Measurements from ENCODE around the gene KCNMB2. TPM values are rescaled to one million over a fixed set of nuclear protein-coding genes. Genes with fewer than 3 reads are reported as not detected.

The KCNMB2 gene
- total RNA-seq, 4 donors from 2014 or later: not detected

DNA sequence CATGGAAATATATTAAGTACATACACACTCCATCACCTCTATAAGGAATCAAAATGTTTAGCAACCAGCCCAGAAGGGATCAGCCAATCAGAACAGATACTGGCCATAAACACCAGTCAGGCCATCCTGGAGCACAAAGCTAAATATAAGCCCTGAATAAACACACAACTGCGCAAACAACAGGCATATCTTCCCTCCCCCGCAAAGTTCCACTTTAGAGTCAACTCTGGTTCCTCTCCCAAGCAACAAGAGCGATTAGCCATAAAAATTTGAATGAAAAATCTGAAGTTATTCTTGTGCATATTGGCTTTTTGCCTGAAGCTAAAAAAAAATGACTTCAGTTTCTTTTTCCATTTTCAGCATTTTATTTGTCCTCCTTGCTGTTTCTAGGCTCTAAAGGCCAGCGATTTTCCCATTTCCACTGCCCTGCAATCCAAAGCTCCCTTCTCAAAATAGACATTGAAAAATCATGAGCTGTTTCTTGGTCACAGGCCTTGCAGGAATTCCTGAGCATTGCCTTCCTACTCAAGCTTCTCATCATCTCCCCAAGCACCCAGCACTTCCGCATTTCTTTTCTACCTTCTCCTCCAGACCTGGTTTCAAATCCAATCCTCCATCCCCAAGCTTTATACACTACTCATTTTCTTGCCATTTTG is 287.5 kb downstream of the KCNMB2 start:
- no peaks in the 10 kb centered on the region for H3K27me3 ChIP-seq
- H3K36me3 ChIP-seq: no peaks in the 10 kb centered on the region
- H3K27ac ChIP-seq: peak overlapping the region in 3 of 4 donors; percentile 24 to 81 (median 52)
- H3K9me3 ChIP-seq: no peaks in the 10 kb centered on the region
- WGBS, 2 donors: 22 to 28% methylated on average over 5 of the region's 5 CpGs
- H3K4me3 ChIP-seq: no peak overlapping the region
- TF ChIP-seq POLR2A (IDR thresholded peaks at IDR 0.05) (no peak), CTCF (IDR thresholded peaks at IDR 0.05) (no peak), EP300 (IDR thresholded peaks at IDR 0.05) (no peak)
- DNase-seq (ENCODE audit: low spot score in 2 of 2): no peak
- H3K4me1 ChIP-seq: peaks cover 0 to 14% (median 6%) of the 10 kb centered on the region in 4 donors

DNA sequence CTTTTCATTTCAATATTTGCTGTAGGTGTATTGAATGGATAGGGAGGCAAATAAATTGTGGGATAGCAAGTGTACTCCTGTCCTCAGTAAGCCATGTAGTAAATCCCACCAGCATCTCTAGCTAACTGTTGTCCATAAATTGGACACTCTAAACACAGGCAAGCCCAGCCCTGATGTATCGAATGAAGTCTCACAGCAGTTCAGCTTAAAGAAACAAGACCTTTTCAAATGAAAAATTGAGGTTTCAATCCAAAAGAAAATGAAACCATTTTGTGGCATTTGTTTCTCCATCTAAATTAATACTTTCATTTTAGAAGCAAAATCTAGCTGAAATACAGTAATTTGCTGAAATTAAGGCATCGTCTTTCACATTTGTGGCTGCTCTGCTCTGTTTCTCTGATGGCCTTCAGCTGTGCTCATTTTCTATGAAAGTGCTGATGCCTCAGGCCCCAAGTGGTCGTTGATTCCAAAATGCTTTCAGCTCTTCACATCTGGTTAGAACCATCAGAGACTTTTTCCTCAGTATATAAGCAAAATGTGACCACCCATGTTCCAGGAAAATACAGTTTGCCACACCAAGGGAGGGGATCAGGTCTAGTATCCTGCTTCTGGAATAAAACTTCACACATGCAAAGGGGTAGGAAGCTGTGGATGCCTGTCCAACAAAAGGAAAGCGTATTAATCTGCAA is 290.3 kb downstream of the KCNMB2 start:
- peaks cover 0 to 14% (median 6%) of the 10 kb centered on the region in 4 donors for H3K4me1 ChIP-seq
- 59 to 66% methylated on average over 4 of the region's 4 CpGs for WGBS, 2 donors
- no peaks in the 10 kb centered on the region for H3K36me3 ChIP-seq
- no peak overlapping the region for H3K4me3 ChIP-seq
- H3K27me3 ChIP-seq: no peaks in the 10 kb centered on the region
- no peak for DNase-seq (ENCODE audit: low spot score in 2 of 2)
- no peak for TF ChIP-seq CTCF (IDR thresholded peaks at IDR 0.05)
- TF ChIP-seq POLR2A (IDR thresholded peaks at IDR 0.05): no peak
- H3K9me3 ChIP-seq: no peaks in the 10 kb centered on the region
- H3K27ac ChIP-seq: no peak overlapping the region

DNA sequence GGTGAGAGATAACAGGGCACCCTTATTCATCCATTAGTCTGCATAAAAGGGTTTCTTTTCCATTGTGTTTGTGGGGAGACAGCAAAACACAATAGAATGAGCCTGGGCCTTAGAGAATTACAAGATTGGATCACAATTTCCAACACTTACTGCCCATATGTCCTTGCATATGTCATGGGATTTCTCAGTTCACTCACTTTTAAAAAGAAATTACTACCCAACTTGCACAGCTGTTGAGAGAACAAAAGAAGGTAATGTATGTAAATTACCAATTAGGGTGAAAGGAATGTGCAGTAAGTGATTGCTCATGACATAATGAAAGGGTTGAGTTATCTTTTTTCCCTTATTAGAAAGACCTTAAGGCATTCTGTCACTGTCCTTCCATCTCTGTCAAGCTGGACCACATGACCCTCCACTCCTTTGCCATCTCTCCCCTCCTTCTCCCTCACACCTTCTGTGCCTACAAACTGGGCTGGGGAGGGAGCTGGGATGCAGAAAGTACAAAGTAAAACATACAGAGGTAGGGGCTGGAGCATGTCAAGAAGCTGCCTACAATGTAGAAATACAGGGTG is 291.1 kb downstream of the KCNMB2 start:
- Histone ChIP-seq H3K27me3 (no peaks in the 10 kb centered on the region), H3K4me3 (no peak overlapping the region), H3K4me1 (peaks cover 0 to 14% (median 6%) of the 10 kb centered on the region in 4 donors), H3K9me3 (no peaks in the 10 kb centered on the region), H3K27ac (no peak overlapping the region), H3K36me3 (no peaks in the 10 kb centered on the region)
- no peak for TF ChIP-seq EP300 (IDR thresholded peaks at IDR 0.05)
- TF ChIP-seq POLR2A (IDR thresholded peaks at IDR 0.05): no peak
- TF ChIP-seq CTCF (IDR thresholded peaks at IDR 0.05): no peak
- DNase-seq (ENCODE audit: low spot score in 2 of 2): no peak

DNA sequence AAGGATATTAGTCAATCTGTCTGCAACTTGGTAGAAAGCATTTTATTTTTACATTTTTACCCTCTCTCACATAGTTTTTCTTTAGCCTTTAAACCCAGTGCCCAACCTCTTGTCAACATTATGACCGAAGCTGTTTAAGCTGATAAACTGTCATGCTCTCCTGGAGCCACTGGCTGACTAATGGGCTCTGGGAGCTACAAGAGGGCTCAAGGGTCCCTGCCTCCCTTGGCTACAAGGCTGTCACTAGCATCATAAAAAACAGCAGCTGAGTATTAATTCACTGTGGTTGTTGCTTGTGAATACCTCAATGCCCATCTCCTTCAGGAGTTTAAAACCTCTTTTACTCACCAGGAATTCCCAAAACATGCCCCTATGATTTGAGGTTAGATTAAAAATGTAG is 297.5 kb downstream of the KCNMB2 start:
- Histone ChIP-seq H3K4me1 (no peaks in the 10 kb centered on the region), H3K4me3 (no peak overlapping the region), H3K27ac (no peak overlapping the region), H3K9me3 (no peaks in the 10 kb centered on the region), H3K36me3 (no peaks in the 10 kb centered on the region), H3K27me3 (no peaks in the 10 kb centered on the region)
- TF ChIP-seq POLR2A (IDR thresholded peaks at IDR 0.05) (no peak), EP300 (IDR thresholded peaks at IDR 0.05) (no peak), CTCF (IDR thresholded peaks at IDR 0.05) (no peak)
- DNase-seq (ENCODE audit: low spot score in 2 of 2): no peak
- WGBS, 2 donors: 81 to 100% methylated on average over 1 of the region's 1 CpG

DNA sequence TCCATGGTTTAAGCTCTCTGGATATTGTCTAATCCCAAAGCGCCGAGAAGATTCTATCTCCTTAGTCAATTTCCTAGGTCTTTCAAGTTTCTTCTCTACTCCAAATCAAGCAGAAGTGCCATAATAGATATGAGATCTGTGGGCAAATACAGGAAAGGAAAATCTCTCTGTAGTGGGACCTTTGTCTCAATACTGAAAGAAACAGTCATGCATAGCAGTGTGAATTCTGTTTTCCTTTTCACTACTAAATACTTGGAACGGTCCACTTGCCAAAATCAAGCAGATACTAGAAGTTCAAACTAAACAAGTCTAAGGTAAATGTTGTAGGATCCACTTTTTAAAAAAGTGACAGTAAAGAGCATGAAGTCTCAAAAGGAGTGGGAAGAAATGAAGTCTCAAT is 298.8 kb downstream of the KCNMB2 start:
- 92 to 95% methylated on average over 3 of the region's 3 CpGs for WGBS, 2 donors
- no peak for TF ChIP-seq POLR2A (IDR thresholded peaks at IDR 0.05)
- TF ChIP-seq CTCF (IDR thresholded peaks at IDR 0.05): no peak
- no peak for TF ChIP-seq EP300 (IDR thresholded peaks at IDR 0.05)
- H3K36me3 ChIP-seq: no peaks in the 10 kb centered on the region

More for the DNA sequence above, 298.8 kb downstream of the KCNMB2 start:
- Histone ChIP-seq H3K4me3 (no peak overlapping the region), H3K27me3 (no peaks in the 10 kb centered on the region), H3K9me3 (no peaks in the 10 kb centered on the region), H3K27ac (no peak overlapping the region), H3K4me1 (no peaks in the 10 kb centered on the region)
- no peak for DNase-seq (ENCODE audit: low spot score in 2 of 2)

Measured in tibial nerve (tissue), 4 donors.